HCT116 (cell line): ENCODE data around the gene NBL1.

Experiments used
- CBX3 ChIP-seq: IDR thresholded peaks from 2 replicates; pipeline ENCODE4 v1.6.1; 2012; ENCODE audit warnings: low read depth
- CTCF ChIP-seq, 3 experiments: fragments of 200-600 bp in 1 of 3; sonication (generic) in 1 of 3; IDR thresholded peaks in 2 of 3; conservative IDR thresholded peaks in 1 of 3; 2 replicates each; pipeline ENCODE4 v1.5.1; 2012 to 2017; ENCODE audit warnings: low read depth in 2 of 3, low read length in 2 of 3, antibody characterized with exemption in 1 of 3, borderline replicate concordance in 1 of 3, control low read depth in 1 of 3, mild to moderate bottlenecking in 1 of 3, mixed read lengths in 1 of 3, mixed run types in 1 of 3, moderate library complexity in 1 of 3; ENCODE audit not compliant: insufficient read depth in 1 of 3
- EZH2phosphoT487 ChIP-seq: fragments of 200-600 bp; IDR thresholded peaks from 2 replicates; pipeline ENCODE4 v1.6.1; 2018; ENCODE audit warnings: antibody characterized with exemption, borderline replicate concordance
- MAX ChIP-seq: IDR thresholded peaks from 2 replicates; pipeline ENCODE4 v1.6.1; 2012
- POLR2A ChIP-seq: IDR thresholded peaks from 2 replicates; pipeline ENCODE4 v1.7.0; 2011; ENCODE audit warnings: borderline replicate concordance; ENCODE audit not compliant: insufficient read depth, insufficient read length; ENCODE audit errors: extremely low read depth
- RAD21 ChIP-seq: IDR thresholded peaks from 2 replicates; pipeline ENCODE4 v1.6.1; 2012; ENCODE audit warnings: low read depth, mild to moderate bottlenecking
- SP1 ChIP-seq: IDR thresholded peaks from 2 replicates; pipeline ENCODE4 v1.6.1; 2012; ENCODE audit warnings: low read depth

GRCh38 chr1:19696820-19697219, 52.7 kb downstream of the NBL1 start:
- no peak for TF ChIP-seq CTCF (IDR thresholded peaks at IDR 0.05 in 2 of 3, conservative IDR thresholded peaks at IDR 0.05 in 1 of 3; ENCODE audit: borderline replicate concordance in 1 of 3, insufficient read depth in 1 of 3, low read depth in 2 of 3, low read length in 2 of 3)
- TF ChIP-seq MAX: no peak
- no peak for TF ChIP-seq RAD21
- TF ChIP-seq POLR2A: no peak
- TF ChIP-seq SP1: no peak
- TF ChIP-seq EZH2phosphoT487: no peak
- no peak for TF ChIP-seq CBX3
